ENCODE measurements around the gene C2. TPM values are rescaled to one million over a fixed set of nuclear protein-coding genes. Genes with fewer than 3 reads are reported as not detected.

C2 gene
- total and polyA plus RNA-seq, 10 donors = 17.2 to 173 (median 69.5) TPM

DNA sequence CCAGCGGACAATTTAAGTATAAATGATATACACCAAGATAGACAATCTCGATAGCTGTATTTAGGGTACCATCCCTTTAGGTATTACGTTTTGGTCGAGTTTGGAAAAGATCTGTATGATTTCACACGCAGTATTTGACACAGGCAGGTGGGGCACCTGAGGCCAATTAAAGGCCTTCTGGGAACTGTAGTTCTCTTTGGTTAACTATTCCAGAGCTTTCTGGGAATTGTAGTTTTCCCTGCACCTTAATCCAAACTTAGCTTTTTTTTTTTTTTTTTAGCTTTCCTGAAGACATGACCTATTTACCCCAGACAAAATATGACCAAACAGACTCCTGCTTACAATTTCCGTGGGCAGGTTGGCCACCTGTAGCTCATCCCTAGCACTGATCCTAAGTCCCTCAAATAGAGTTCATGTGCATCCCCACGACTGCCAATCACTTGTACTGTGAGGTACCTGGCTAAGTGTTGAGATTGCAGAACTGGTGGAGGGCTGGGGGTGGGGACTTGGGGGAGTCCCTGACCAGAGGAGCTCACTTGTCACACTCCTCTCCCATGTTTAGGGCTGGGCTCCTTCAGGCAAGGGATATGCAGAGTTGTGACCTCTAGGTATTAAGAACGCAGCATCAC lies 29.0 kb upstream of the C2 start:
- TF ChIP-seq POLR2A (IDR thresholded peaks at IDR 0.05) = no peak
- TF ChIP-seq, protein P1, sequence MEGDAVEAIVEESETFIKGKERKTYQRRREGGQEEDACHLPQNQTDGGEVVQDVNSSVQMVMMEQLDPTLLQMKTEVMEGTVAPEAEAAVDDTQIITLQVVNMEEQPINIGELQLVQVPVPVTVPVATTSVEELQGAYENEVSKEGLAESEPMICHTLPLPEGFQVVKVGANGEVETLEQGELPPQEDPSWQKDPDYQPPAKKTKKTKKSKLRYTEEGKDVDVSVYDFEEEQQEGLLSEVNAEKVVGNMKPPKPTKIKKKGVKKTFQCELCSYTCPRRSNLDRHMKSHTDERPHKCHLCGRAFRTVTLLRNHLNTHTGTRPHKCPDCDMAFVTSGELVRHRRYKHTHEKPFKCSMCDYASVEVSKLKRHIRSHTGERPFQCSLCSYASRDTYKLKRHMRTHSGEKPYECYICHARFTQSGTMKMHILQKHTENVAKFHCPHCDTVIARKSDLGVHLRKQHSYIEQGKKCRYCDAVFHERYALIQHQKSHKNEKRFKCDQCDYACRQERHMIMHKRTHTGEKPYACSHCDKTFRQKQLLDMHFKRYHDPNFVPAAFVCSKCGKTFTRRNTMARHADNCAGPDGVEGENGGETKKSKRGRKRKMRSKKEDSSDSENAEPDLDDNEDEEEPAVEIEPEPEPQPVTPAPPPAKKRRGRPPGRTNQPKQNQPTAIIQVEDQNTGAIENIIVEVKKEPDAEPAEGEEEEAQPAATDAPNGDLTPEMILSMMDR (IDR thresholded peaks at IDR 0.05 in 8 of 11, conservative IDR thresholded peaks at IDR 0.05 in 3 of 11) = no peak
- peaks cover 0 to 29% (median 18%) of the 10 kb centered on the region in 6 donors for H3K36me3 ChIP-seq
- H3K27ac ChIP-seq = peak overlapping the region; percentile 80 to 90 (median 86)
- H3K4me1 ChIP-seq = peaks cover 36 to 68% (median 57%) of the 10 kb centered on the region in 6 donors
- peak overlapping the region; percentile 73 to 100 (median 96) for H3K4me3 ChIP-seq
- DNase-seq = peak; percentile 74
- 13 to 18% (median 15%) methylated on average over 8 of the region's 8 CpGs for WGBS, 5 donors
- intact Hi-C loops (cut with DNase I; ENCODE audit: low total_unique reads) = no loop called here
- H3K27me3 ChIP-seq (replicated peaks in 1 of 7) = no peaks in the 10 kb centered on the region
- no peaks in the 10 kb centered on the region for H3K9me3 ChIP-seq

DNA sequence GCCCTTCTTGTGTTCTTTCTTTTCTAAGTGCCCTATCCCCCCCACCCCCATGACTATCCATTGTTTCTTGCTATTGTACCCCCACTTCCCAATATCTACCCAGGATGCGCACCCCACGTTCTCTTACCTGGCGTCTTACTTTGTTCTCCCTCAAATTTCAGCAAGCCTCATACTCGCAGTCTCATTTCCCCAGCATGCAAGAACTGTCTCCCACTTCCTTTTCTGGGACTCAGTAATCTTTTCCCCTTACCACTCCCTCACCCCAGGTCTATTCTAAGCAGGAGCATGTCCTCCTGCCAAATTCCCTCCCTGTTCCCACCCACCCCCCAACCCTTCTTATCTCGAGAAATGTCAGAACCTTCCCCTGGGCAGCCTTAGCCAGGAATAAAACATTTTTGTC lies 28.3 kb upstream of the C2 start:
- intact Hi-C loops (cut with DNase I; ENCODE audit: low total_unique reads) = no loop called here
- Histone ChIP-seq H3K4me3 (no peak overlapping the region), H3K36me3 (peaks cover 0 to 22% (median 12%) of the 10 kb centered on the region in 6 donors), H3K9me3 (no peaks in the 10 kb centered on the region), H3K27me3 (replicated peaks in 1 of 7) (no peaks in the 10 kb centered on the region), H3K27ac (peak overlapping the region in 1 of 8 donors; percentile 90), H3K4me1 (peaks cover 36 to 71% (median 57%) of the 10 kb centered on the region in 6 donors)
- no peak for DNase-seq
- TF ChIP-seq, protein P1 (IDR thresholded peaks at IDR 0.05 in 8 of 11, conservative IDR thresholded peaks at IDR 0.05 in 3 of 11) = no peak
- 35 to 59% (median 51%) methylated on average over 5 of the region's 5 CpGs for whole genome bisulfite sequencing, 5 donors

DNA sequence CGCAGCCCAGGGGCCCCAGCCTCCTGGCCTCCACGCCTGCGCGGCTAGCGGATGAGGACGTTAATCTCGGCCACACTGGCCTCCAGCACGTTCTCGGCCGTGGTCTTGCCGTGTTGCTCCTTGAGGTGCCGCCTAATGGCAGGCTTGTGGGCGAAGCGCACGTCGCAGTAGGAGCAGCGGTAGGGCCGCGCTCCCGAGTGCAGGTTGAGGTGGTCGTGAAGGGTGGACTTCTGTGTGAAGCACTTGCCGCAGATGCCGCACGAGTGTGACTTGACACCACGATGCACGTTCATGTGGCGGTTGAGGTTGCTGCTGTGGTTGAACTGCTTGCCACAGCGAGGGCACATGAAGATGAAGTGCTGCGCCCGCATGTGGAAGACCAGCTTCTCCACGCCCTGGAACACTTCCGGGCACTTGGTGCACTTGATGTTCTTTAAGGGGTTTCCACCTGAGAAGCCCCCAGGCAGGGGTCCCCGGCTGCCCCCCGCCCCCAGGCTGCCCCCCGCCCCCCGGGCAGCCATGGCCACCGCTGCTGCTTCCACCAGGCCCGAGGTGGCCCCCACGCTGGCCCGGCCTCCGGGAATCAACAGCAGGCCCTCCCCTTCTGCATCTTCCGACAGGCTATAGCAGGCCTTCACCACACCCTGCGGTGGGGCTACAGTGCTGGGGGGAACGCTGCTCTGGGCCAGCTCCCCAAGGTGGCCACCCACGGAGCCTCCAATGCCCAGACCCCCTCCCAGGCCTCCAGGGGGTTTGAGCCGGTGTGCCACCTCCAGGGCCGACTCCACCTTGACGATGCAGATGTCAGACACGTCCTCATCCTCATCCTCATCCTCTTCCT lies 27.4 kb upstream of the C2 start:
- H3K36me3 ChIP-seq = peaks cover 0 to 13% (median 3%) of the 10 kb centered on the region in 6 donors
- H3K4me1 ChIP-seq = peaks cover 36 to 71% (median 57%) of the 10 kb centered on the region in 6 donors
- H3K27me3 ChIP-seq (replicated peaks in 1 of 7) = no peaks in the 10 kb centered on the region
- H3K4me3 ChIP-seq = no peak overlapping the region
- peak; percentile 79 for DNase-seq
- intact Hi-C loops (cut with DNase I; ENCODE audit: low total_unique reads) = no loop called here
- H3K9me3 ChIP-seq = no peaks in the 10 kb centered on the region
- TF ChIP-seq POLR2AphosphoS5 (IDR thresholded peaks at IDR 0.05) (peak in 1 of 3 donors; percentile 36), POLR2A (IDR thresholded peaks at IDR 0.05) (no peak)
- TF ChIP-seq, protein P1 (IDR thresholded peaks at IDR 0.05 in 8 of 11, conservative IDR thresholded peaks at IDR 0.05 in 3 of 11) = no peak
- H3K27ac ChIP-seq = peak overlapping the region in 2 of 8 donors; percentile 85 to 92
- 71 to 80% (median 75%) methylated on average over 40 to 49 of the region's 49 CpGs for WGBS, 5 donors

DNA sequence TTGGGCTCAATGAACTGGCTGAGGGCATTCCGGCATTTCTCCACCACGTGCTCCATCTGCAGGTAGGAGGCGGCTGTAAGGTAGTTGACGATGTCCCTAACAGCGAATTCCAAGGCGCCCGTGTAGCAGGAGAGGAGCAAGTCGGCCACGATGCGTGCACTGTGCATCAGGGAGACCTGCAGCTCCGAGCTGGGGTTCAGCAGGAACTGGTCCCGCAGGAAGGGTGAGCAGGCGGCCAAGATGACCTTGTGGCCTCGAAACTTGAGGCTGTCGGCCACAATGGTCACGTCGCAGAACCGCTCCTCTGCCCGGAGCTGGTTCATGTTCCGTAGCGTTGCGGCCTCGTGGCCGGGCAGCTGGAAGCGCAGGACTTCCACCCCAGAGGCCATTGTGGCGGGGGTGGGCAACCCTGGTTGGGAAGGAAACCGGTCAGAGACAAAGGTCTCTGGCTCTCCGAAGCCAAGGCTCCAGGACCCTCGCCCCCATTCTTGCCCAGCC lies 26.6 kb upstream of the C2 start:
- peak overlapping the region in 7 of 8 donors; percentile 44 to 88 (median 65) for H3K4me3 ChIP-seq
- DNase-seq = peak; percentile 83
- intact Hi-C loops (cut with DNase I; ENCODE audit: low total_unique reads) = no loop called here

More for the DNA sequence above, 26.6 kb upstream of the C2 start:
- H3K9me3 ChIP-seq = no peaks in the 10 kb centered on the region
- H3K27me3 ChIP-seq (replicated peaks in 1 of 7) = no peaks in the 10 kb centered on the region
- H3K4me1 ChIP-seq = peaks cover 35 to 65% (median 54%) of the 10 kb centered on the region in 6 donors
- TF ChIP-seq, protein P1 (IDR thresholded peaks at IDR 0.05 in 8 of 11, conservative IDR thresholded peaks at IDR 0.05 in 3 of 11) = no peak
- TF ChIP-seq POLR2A (IDR thresholded peaks at IDR 0.05) (no peak), POLR2AphosphoS5 (IDR thresholded peaks at IDR 0.05) (peak in 2 of 3 donors; percentile 58 to 67)
- 60 to 67% (median 63%) methylated on average over 25 to 29 of the region's 29 CpGs for WGBS, 5 donors
- H3K36me3 ChIP-seq = peaks cover 0 to 4% (median 0%) of the 10 kb centered on the region in 6 donors
- peak overlapping the region; percentile 53 to 92 (median 82) for H3K27ac ChIP-seq
